Endothelial cell of hepatic sinusoid (primary cell): ENCODE measurements around the gene ENOX1.
"Not testable (repeated sequence)": the region's sequence is repeated elsewhere in the genome, so short reads cannot be mapped to it uniquely, and the experiment has no call there.

Source experiments
- in situ Hi-C: cut with HindIII; loops from 2 replicates; pipeline ENCODE4 v1.10.0; 2017; ENCODE audit warnings: low sequenced_read_pairs

ENOX1 gene

DNA sequence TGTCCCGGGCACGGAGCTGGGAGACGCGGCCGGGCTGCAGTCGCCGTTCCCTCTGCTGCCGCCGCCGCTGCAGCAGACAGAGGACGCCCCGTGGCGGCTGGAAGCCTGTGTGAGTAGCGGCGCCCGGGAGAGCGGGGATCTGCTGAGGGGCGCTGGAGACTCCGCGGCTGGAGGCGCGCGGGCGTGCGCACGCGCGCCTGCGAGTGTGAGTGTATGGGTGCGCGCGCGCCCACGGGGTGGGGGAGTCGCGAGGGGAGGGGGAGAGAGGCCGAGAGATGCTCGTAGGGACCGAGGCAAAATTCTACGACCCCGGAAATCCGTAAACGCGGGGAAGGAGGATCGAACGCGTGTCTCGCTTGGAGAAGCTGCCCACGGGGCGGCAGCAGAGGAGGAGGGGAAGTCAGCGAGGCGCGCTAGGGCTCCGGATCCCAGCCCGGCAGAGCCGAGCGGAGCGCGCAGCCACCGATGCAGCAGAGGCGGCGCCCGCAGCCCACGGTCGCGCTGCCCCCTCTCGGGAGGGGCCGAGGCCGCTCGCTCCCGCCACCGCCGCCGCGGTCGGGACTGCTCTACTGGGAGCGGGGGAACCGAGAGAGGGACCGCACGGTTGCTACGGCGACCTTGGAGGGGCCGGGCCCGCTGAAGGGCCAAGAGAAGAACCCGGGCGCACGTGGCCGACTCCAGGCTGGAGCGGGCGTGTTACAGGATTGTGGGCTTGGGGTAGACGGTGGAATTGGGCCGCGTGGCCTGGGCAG is at the start of gene ENOX1:
Gene ENOX1, minus strand, starts transcription at position 207 of the 752 bp plus-strand sequence.
- in situ Hi-C loops = no loop called here

DNA sequence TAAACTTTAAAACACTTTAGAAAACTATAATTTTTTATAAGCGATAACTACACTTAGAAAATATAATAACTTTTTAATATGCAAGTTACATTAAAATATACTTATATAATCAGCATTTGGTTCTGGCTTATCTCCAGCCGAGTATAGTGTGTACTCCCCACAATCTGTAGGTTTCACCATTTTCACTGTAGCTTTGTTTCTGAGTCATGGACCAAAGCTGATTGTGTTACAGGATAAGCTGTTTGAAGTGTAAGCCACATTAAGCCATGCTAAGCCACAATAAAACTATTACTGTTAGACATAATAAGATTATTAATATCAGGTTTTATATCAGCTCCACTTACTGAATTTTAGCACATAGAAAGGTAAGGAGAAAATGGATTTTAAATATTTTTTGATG is 48.9 kb upstream of the ENOX1 start:
- in situ Hi-C loops = no loop called here

DNA sequence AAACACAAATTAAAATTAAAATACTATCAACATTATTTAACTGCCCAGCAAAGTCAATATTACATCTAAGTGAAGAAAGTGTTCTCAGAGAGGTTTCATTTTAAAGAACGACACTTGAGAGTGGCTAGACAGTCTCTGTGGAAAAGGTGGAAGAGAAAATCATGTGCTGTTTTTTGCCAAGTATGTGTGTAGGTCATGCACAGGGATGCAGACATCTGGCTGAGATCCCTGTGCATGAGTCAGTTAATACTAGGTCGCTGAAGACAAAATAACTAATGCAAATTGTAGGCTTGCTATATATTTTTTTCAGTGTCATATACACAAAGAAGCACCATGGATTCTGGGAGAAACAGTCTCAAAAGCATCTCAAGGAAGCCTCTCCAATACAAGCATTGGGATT is 44.3 kb upstream of the ENOX1 start:
- in situ Hi-C loops = no loop called here

DNA sequence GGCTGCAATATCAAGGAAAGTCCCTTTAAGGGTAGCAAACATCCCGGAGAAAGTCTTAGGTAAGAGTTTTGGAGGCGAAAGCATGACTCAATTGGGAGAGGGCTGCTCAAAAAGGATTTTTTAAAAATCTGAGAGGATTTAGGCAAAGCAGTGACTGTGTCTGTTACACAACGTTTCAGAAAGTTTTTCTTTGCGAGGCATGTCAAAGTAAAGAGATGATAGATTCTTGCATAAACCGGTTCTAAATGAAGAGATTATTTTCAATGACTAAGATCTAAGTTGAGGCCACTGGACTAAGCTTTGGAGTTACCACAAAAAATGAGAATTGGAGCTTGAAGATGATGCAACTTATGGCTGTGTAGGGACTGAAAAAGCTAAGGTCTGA is 43.7 kb upstream of the ENOX1 start:
- in situ Hi-C loops = no loop called here

DNA sequence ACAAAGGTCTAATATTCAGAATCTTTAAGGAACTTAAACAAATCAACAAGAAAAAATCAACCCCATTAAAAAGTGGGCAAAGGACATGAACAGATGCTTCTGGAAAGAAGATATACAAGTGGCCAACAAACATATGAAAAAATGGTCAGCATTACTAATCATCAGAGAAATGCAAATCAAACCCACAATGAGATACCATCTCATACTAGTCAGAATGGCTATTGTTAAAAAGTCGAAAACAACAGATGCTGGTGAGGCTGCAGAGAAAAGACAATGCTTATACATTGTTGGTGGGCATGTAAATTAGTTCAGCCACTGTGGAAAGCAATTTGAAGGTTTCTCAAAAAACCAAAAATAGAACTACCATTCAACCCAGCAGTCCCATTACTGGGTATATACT is 37.9 kb upstream of the ENOX1 start:
- in situ Hi-C loops = not testable (repeated sequence)

DNA sequence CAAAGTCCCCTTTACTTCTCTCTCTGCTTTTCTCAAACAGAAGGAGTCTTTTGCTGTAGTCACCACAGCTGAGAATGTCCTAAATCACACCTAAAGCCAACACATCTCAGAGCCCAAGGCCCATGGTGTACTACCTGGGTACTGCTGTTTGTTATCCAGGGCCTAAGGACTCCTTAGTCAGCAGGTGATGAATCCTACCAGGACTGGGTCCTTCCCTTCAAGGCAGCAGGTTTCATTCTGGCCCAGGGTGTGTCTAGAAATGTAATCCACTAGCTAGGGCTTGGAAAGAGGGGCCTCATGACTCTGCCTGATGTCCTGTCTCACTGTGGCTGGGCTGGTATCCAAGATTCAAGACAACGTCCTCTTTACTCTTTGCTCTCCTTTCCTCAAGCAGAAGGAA is 36.2 kb upstream of the ENOX1 start:
- in situ Hi-C loops = no loop called here

DNA sequence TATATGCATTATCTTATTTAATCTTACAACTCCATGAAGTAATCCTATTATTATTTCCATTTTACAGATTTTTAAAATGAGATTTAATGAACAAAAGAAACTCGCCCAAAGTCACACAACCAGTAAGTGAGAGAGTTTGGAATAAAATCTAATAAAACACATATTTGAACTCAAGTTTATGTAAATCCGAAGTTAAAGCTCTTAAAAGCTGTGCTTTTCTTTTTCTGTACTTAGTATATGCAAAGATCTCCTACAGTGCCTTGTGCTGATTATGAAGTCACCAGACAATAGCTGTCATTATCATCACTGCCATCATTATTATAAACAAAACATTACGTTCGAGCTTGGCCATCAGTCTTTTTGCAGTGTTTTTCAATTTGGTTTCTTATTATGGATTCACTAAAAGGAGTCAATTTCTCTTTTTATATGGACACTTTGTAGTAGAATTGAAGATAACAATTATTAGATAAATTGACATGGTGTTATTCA is 29.7 kb upstream of the ENOX1 start:
- in situ Hi-C loops = no loop called here

DNA sequence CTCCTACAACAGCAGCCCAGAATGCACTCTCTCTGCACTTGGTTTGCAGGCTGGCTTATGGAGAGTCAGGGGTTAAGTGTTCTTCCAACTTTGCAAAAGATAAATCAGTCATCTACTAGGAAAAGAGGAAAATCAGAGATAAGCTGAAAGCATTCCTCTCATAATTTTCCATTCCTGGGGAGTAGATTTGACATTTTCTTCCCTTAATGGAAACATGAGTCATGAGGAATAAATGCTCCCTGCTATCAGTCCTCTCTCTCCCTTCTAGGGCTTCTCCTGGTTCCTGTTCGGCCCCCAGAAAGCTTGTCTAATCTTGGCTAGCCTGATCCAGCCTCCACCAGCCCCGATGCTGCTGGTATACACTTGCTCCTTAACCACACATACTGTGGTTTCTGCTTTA is 28.4 kb upstream of the ENOX1 start:
- in situ Hi-C loops = no loop called here

DNA sequence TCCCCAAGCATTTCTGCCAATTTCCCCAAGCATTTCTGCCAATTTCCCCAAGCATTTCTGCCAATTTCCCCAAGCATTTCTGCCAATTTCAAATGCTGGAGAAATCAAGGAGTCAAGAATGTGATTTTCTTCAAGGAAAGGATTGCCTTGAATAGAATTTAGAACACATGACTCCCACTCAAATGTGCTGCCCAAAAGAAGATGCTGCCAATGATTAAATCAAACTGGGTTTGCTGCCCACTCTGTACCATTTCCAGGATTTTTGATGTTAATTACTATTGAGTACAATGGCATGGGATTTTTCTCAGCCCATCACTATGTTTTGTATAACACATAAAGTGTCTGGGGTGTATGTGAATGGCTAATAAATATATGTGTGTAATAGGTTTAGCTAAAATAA is 21.9 kb upstream of the ENOX1 start:
- in situ Hi-C loops = no loop called here

DNA sequence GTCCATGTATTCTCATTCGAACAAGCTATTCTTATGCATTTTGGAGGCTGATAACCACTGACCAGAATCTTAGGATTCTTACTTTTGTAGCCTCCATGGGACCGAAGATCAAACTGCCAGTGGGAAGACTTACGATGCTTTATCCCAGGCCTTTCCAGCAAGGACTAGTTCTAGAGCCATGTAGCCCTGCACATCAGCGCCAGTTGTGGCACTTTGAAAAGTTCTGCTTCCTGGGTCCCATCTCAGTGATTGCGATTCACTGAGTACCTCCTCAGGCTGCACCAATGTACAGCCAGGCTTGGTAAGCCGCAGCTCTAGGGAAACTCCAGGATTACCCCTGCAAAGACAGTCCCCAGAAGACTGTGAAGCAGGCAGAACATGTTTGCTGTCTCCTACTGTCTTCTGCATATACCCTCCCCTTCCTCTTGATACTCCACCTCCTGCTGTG is 18.9 kb upstream of the ENOX1 start:
- in situ Hi-C loops = no loop called here

DNA sequence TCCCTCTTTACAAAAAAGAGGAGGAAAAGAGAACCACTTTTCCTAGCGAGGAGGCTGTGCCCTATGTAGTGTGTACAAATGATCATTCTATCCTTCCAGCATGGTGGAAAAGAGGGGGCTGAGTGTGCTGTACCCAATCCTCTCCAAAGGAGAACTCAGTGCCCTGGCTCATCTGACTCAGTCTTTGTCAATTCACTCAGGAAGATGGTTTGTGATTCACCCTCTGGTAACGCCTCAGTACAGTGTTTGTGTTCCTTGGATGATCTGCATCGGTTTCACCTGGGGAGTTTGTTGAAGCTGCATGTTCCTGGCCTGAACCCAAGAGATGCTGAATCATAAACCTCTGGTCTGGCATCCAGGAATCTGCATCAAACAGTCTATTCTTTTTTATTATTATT is 18.3 kb upstream of the ENOX1 start:
- in situ Hi-C loops = no loop called here

DNA sequence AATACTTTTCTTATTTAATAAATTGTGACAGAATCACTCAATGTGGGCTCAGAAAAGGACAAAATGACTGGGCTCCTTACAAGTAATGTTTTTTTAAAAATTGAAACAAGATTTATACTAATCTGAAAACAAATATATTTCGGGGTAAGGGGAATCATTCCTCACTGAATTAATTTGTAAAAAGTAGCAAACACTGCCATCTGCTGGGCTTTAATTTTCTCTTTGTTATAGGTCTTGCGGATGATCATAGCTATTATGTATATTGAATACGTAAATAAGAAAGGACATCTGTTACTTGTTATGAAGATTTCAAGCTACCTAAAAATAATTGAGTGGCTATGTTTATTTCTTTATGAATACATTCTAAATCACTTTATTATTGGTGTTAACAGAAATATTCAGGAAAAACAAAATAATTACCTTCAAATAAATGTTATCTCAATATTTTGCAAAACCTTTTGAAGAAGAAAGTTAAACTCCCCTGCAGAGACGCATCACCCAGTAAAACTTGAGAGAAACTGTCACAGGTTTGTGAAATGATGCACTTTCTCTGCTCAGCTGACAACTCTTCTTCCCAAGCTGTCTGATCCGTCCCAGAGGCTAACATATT is 17.8 kb upstream of the ENOX1 start:
- in situ Hi-C loops = loop anchor here (5.0 kb wide), 1 partner anchor 722 kb away; no protein-coding TSS in a partner anchor

DNA sequence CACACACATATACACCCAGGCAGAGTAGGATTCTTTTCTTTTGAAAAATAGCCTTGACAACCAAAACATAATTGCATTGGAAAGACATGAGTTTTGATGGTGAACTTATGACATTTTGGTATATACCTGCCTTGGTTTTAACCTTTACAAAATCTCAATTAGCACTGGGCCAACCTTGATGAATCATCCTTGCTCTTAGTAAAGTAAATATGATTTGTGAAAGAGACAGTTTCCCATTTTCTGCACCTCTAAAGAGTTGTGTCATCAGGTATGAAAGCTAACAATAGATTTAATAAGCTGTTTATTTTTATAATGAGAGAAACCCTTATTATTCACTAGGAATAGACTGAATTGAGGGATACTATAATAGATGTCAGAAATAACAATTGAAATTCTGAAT is 15.7 kb upstream of the ENOX1 start:
- in situ Hi-C loops = loop anchor here (5.0 kb wide), 1 partner anchor 720 kb away; no protein-coding TSS in a partner anchor

DNA sequence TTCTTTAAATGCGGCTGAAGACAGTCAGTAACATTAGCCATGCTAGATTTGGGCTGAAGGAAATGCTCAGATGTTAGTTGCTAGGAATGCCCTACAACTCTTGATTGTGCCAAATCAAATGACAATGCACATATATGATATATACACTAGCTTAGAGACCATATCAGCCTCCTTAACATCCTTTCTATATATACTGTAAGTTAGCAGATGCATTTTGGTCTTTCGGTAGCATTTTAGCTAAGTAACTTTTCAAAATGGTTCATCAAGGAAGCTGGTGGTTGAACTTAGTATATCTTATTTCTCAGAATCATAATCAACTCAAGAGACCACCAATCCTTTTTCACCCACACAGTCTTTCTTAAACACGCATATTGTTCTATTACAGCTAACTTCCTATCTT is 14.1 kb upstream of the ENOX1 start:
- in situ Hi-C loops = loop anchor here (5.0 kb wide), 1 partner anchor 719 kb away; no protein-coding TSS in a partner anchor

DNA sequence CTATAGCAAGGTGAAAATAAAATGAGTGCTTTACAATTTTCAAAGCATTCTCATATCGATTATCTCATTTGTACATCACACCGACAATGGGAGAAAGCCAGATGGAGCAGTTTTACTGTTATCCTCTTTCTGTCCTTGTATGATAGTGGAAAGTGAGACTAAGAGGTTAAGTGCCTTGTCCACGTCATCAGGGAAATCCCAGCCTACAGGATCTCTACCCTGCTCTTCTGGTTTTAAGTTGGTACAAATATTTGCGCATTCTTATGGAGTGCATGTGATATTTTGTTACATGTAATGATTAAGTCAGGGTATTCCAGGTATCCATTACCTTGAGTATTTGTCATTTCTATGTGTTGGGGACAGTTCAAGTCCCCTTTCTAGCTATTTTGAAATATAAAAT is 12.4 kb upstream of the ENOX1 start:
- in situ Hi-C loops = no loop called here

DNA sequence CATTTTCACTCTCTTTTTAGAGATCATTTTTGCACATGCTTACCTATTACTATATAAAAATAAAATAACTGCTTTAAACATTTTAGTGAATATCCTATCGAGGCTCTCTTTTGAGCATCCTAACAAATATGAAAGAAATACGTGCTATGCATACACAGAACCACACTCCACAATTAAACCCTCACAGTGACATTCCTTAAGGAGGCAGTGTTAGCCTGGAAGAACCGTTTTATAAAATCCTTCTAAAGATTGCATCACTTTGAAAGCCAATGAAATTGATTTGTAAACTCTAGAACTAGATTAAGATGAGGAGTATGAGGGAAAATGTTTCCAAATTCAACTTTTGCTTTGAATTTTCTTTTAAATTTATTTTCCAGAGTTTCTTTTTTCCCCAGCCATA is 11.1 kb upstream of the ENOX1 start:
- in situ Hi-C loops = no loop called here

DNA sequence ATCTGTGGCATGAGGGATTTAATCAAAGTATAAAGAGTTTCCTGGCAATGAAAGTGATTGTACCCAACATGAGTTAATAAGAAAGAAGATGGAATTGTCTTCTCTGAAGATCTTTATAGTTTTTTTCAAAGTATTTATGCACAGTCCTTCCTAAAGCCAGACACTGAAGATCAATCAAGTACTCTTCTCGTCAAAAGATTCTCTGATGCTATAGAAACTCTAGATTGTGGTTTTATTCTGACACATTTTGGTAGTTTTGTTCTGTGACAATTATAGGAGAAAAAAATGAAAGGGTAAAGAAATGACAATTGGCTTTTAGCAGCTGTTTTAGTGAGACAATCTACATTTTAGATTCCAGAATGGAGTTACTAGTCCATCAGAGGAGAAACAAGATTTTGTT is 10.4 kb upstream of the ENOX1 start:
- in situ Hi-C loops = no loop called here

DNA sequence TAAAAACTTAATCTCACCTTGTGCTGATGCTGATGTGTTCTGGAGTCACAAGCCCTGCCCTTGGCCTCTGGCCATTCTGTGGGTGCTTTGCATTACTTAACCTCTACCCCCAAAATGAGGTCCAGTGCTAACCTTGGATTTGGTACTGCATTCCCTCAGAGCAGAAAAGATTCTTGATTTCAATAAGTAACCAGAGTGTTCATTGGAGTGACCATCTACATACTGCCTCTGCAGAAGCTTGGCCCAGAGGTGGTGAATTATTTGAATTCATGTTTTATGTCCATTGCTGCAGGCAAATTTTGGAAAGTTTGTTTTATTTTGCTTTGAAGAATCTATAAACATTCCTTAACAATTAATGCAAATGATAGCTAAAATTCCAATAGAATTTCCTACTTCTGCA is 7.6 kb upstream of the ENOX1 start:
- in situ Hi-C loops = loop anchor here (5.0 kb wide), 1 partner anchor 83 kb away; the partner anchor contains the start of genes CCDC122 and LACC1

DNA sequence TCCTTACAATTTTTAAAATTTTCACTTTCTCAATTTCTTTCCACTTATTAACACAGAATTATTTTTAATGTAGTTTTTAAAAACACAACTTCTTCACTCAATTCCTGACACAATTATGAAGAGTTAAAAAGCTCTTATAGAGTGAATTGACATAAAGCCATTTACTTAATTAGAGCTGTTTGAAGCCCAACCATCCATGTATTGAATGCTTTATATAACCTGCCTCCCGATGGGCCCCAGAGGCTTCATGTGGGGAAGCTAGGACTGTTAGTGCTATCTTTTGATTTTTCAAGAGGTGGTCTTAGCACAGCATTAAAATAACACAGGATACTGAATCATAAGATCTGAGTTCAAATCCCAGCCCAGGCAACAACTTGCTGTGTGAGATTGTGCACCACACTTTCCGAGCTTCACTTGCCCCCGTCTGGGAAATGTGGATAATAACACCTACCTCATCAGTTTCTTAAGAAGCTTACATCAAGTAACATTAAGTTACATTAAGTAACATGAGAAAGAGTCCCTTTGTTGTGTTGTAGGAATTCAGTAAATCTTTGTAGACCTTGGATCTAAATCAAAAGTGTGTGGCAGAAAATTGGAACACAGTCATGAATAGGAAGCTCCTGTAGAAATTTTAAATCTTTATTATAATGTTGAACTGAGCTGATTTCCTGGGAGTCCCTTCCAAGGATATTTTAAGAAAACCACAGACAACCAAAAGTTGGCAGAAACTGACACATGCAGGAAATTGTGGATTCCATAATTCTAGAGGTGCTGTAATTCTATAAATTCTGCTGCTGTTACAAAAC is 5.5 kb upstream of the ENOX1 start:
- in situ Hi-C loops = loop anchor here (5.0 kb wide), 1 partner anchor 85 kb away; the partner anchor contains the start of genes CCDC122 and LACC1

DNA sequence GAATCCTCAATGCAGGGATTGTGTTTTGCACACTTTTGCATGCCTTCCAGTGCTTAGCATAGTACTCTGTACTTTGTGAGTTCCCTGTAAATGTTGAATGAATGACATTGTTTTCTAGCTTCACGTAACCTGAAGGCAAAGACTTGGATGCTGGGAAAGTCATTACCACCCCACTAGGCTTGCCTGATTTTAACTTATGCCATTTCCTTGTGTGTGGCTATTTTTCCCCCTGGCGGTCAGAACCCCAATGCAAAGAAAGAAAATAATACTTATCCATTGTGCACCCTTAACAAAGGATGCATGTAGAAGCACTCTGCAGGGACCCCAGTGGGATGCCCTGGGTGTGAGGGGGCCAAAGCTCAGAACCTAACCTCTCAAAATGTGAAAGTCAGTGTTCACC is 1.2 kb upstream of the ENOX1 start:
- in situ Hi-C loops = no loop called here

DNA sequence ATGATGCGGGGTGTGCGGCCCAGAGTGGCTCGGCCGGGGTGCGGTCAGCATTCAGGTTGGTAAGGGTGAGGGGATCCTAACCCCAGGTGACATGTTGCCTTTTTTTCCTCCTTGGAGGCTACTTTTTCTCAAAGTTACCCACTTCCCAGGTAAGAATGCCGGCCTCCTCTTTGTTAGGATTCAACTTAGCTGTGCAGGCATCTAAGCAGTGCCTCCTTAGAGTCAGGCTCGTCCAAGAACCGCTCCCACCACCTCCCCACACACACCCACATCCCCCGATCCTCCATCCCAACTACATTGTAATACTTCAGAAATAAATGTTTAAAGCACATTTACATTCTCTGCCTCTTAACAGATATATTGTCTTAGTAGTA is 733 bp upstream of the ENOX1 start:
- in situ Hi-C loops = no loop called here

DNA sequence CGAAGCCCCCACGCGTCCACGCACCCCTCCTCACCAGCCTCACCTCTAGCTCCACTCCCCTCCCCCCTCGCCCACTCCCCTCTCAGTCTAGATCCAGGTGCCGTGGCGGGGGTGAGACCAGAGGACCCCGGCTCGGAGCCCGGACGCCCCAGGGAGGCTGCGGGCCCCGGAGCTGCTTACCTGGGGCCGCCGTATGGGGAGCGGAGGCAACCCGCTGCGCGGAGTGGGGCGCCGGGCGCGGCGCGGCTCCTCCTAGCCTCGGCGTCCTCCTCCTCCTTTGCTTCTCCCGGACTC is 353 bp downstream of the ENOX1 start:
- in situ Hi-C loops = no loop called here
